ENCODE measurements around the gene MRPS6.

DNA sequence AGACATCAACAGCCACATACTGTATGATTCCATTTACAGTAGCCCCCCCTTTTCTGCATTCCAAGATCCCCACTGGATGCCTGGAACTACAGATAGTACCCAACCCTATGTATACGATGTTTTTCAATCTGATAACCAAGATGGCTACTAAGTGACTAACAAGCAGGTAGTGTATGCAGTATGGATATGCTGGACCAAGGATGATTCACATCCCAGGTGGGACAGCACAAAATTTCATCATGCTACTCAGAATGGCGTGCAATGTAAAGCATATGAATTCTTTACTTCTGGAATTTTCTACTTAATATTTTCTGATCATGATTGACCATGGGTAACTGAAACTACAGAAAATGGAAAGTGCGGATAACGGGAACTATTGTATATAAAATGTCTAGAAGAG lies 30.0 kb upstream of the MRPS6 start:
- TF ChIP-seq, protein P1, sequence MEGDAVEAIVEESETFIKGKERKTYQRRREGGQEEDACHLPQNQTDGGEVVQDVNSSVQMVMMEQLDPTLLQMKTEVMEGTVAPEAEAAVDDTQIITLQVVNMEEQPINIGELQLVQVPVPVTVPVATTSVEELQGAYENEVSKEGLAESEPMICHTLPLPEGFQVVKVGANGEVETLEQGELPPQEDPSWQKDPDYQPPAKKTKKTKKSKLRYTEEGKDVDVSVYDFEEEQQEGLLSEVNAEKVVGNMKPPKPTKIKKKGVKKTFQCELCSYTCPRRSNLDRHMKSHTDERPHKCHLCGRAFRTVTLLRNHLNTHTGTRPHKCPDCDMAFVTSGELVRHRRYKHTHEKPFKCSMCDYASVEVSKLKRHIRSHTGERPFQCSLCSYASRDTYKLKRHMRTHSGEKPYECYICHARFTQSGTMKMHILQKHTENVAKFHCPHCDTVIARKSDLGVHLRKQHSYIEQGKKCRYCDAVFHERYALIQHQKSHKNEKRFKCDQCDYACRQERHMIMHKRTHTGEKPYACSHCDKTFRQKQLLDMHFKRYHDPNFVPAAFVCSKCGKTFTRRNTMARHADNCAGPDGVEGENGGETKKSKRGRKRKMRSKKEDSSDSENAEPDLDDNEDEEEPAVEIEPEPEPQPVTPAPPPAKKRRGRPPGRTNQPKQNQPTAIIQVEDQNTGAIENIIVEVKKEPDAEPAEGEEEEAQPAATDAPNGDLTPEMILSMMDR (conservative IDR thresholded peaks at IDR 0.05; ENCODE audit: low read depth, low read length): no peak
- TF ChIP-seq EZH2 (IDR thresholded peaks at IDR 0.05; ENCODE audit: low read length, unreplicated experiment): no peak

Measured in PC-3 (cell line).